Astrocyte (in vitro differentiated cells and primary cell): ENCODE measurements around the gene ATP13A2.

Source experiments
- CTCF ChIP-seq: IDR thresholded peaks from 2 replicates; pipeline ENCODE4 v1.5.1; 2011; ENCODE audit warnings: low read depth, mild to moderate bottlenecking, inconsistent platforms, low read length, moderate library complexity; ENCODE audit not compliant: insufficient read depth
- EZH2 ChIP-seq: IDR thresholded peaks from 2 replicates; pipeline ENCODE4 v1.6.1; 2012; ENCODE audit warnings: mild to moderate bottlenecking, low read length, inconsistent platforms; ENCODE audit not compliant: insufficient read depth

- TF ChIP-seq EZH2 (no peak), CTCF (no peak)
These were observed 55.0 kb downstream of the ATP13A2 start for GRCh38 chr1:16956775-16957174.
